SK-N-SH treated with all-trans-retinoic acid at 6 μM for 48 hours (cell line): ENCODE results near the gene IFNA21.

Experiments used
- ATAC-seq: fragments of 200-7000 bp; cut with Tn5 transposase; 3 replicates; pipeline ENCODE4 v1.9.1; 2020; ENCODE audit warnings: mild to moderate bottlenecking, moderate library complexity
- ARNTL ChIP-seq: fragments of 450-650 bp; formaldehyde crosslinking; IDR thresholded peaks from 2 replicates; pipeline ENCODE4 v1.5.0; 2020; ENCODE audit warnings: low read depth, mild to moderate bottlenecking, moderate library complexity, borderline replicate concordance
- CREB5 ChIP-seq: fragments of 250-450 bp; sonication (Bioruptor Pico); IDR thresholded peaks from 2 replicates; pipeline ENCODE4 v1.5.1; 2020; ENCODE audit warnings: low read depth, mild to moderate bottlenecking, moderate library complexity
- CSDC2 ChIP-seq: fragments of 250-450 bp; sonication (Bioruptor Pico); IDR thresholded peaks from 2 replicates; pipeline ENCODE4 v1.5.0; 2020; ENCODE audit warnings: mild to moderate bottlenecking, moderate library complexity
- ESRRG ChIP-seq: fragments of 250-450 bp; sonication (Bioruptor Pico); IDR thresholded peaks from 2 replicates; pipeline ENCODE4 v1.6.1; 2021; ENCODE audit warnings: mild to moderate bottlenecking
- GLIS3 ChIP-seq: fragments of 250-450 bp; sonication (Bioruptor Pico); IDR thresholded peaks from 2 replicates; pipeline ENCODE4 v1.5.0; 2020; ENCODE audit warnings: mild to moderate bottlenecking, moderate library complexity
- OSR1 ChIP-seq: fragments of 250-450 bp; sonication (Bioruptor Pico); IDR thresholded peaks from 2 replicates; pipeline ENCODE4 v1.8.0; 2022; ENCODE audit warnings: moderate library complexity, mild to moderate bottlenecking, inconsistent platforms
- PATZ1 ChIP-seq: fragments of 250-450 bp; sonication (Bioruptor Pico); IDR thresholded peaks from 2 replicates; pipeline ENCODE4 v1.8.0; 2020; ENCODE audit warnings: mild to moderate bottlenecking, moderate library complexity, borderline replicate concordance
- POU6F1 ChIP-seq: fragments of 250-450 bp; sonication (Bioruptor Pico); IDR thresholded peaks from 2 replicates; pipeline ENCODE4 v1.8.0; 2021; ENCODE audit warnings: low read depth, mild to moderate bottlenecking, moderate library complexity, borderline replicate concordance
- PPARA ChIP-seq: fragments of 250-450 bp; sonication (Bioruptor Pico); IDR thresholded peaks from 2 replicates; pipeline ENCODE4 v1.5.0; 2020; ENCODE audit warnings: mild to moderate bottlenecking, borderline replicate concordance
- SNAI2 ChIP-seq: fragments of 250-450 bp; sonication (Bioruptor Pico); IDR thresholded peaks from 2 replicates; pipeline ENCODE4 v1.5.0; 2020; ENCODE audit warnings: mild to moderate bottlenecking, moderate library complexity
- TCF4 ChIP-seq: fragments of 250-450 bp; sonication (Bioruptor Pico); IDR thresholded peaks from 2 replicates; pipeline ENCODE4 v1.8.0; 2021; ENCODE audit warnings: mild to moderate bottlenecking, moderate library complexity, borderline replicate concordance
- TOX ChIP-seq: fragments of 250-450 bp; sonication (Bioruptor Pico); IDR thresholded peaks from 2 replicates; pipeline ENCODE4 v1.8.0; 2021; ENCODE audit warnings: mild to moderate bottlenecking, moderate library complexity, borderline replicate concordance
- TSHZ2 ChIP-seq: fragments of 250-450 bp; sonication (Bioruptor Pico); IDR thresholded peaks from 2 replicates; pipeline ENCODE4 v1.5.0; 2020; ENCODE audit warnings: mild to moderate bottlenecking, moderate library complexity
- ZFP3 ChIP-seq: fragments of 250-450 bp; sonication (Bioruptor Pico); IDR thresholded peaks from 2 replicates; pipeline ENCODE4 v1.5.0; 2020; ENCODE audit warnings: mild to moderate bottlenecking, moderate library complexity
- ZNF70 ChIP-seq: fragments of 450-650 bp; formaldehyde crosslinking; IDR thresholded peaks from 2 replicates; pipeline ENCODE4 v1.5.0; 2020; ENCODE audit warnings: mild to moderate bottlenecking, moderate library complexity

Gene IFNA21

GRCh38 chr9:21119093-21119770, 47.2 kb downstream of the IFNA21 start:
- ATAC-seq: no peak
- TF ChIP-seq TCF4 (no peak), ZNF70 (CRISPR knock-in tag) (no peak), CREB5 (CRISPR knock-in tag) (no peak), PPARA (CRISPR knock-in tag) (no peak), TOX (no peak), PATZ1 (CRISPR knock-in tag) (no peak), TSHZ2 (CRISPR knock-in tag) (no peak), GLIS3 (CRISPR knock-in tag) (no peak), ZFP3 (CRISPR knock-in tag) (no peak), POU6F1 (CRISPR knock-in tag) (no peak), ESRRG (CRISPR knock-in tag) (no peak), ARNTL (no peak), OSR1 (CRISPR knock-in tag) (no peak), SNAI2 (no peak), CSDC2 (CRISPR knock-in tag) (no peak)
